ENCODE measurements around the gene RNF135. TPM values are rescaled to one million over a fixed set of nuclear protein-coding genes. Genes with fewer than 3 reads are reported as not detected.

RNF135 gene
- total RNA-seq, 4 donors from 2014 or later, result 45.6 to 67.9 (median 53.5) TPM

DNA sequence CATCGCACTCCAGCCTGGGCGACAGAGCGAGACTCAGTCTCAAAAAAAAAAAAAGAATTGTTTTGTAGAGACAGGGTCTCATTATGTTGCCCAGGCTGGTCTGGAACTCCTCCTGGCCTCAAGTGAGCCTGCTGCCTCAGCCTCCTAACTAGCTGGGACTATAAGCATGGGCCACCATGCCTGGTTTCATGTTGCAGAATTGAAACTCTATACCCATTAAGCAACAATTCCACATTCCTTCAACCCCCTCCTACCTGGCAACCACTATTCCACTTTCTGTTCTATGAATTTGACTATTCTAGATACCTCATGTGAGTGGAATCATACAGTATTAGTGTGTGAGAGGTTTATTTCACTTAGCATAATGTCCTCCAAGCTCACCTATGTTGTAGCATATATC lies 24.5 kb downstream of the RNF135 start:
- 100% methylated on average over 3 of the region's 3 CpGs for WGBS, 2 donors
- no peak overlapping the region for H3K4me3 ChIP-seq (ENCODE audit: low read depth, poor library complexity, severe bottlenecking)
- intact Hi-C loops (cut with DNase I; ENCODE audit: low total_unique reads), result no loop called here
- DNase-seq (ENCODE audit: low spot score in 2 of 2), result no peak
- TF ChIP-seq POLR2A (IDR thresholded peaks at IDR 0.05), result no peak
- TF ChIP-seq, protein P1, sequence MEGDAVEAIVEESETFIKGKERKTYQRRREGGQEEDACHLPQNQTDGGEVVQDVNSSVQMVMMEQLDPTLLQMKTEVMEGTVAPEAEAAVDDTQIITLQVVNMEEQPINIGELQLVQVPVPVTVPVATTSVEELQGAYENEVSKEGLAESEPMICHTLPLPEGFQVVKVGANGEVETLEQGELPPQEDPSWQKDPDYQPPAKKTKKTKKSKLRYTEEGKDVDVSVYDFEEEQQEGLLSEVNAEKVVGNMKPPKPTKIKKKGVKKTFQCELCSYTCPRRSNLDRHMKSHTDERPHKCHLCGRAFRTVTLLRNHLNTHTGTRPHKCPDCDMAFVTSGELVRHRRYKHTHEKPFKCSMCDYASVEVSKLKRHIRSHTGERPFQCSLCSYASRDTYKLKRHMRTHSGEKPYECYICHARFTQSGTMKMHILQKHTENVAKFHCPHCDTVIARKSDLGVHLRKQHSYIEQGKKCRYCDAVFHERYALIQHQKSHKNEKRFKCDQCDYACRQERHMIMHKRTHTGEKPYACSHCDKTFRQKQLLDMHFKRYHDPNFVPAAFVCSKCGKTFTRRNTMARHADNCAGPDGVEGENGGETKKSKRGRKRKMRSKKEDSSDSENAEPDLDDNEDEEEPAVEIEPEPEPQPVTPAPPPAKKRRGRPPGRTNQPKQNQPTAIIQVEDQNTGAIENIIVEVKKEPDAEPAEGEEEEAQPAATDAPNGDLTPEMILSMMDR (IDR thresholded peaks at IDR 0.05), result no peak

DNA sequence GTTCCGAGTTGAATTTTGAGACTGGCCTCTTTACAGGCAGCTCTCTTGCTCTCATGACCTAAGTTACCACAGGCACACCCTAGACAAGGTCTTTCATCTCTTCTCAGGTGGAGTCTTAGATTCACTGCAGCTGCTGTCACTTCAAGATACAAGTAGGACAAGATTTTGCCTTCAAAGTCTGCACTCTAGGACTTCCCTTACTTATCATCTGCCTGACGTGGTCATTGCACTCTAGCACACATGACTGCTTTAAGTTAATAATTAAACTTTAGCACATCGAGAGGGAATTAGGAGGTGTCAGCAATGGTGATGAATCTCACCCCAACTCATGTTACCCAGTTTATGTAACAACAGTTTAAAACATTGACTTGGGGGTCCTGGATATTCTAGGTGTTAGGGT lies 25.6 kb downstream of the RNF135 start:
- no peak for DNase-seq (ENCODE audit: low spot score in 2 of 2)
- no peak overlapping the region for H3K4me3 ChIP-seq (ENCODE audit: low read depth, poor library complexity, severe bottlenecking)
- 92 to 94% methylated on average over 3 of the region's 3 CpGs for WGBS, 2 donors
- TF ChIP-seq POLR2A (IDR thresholded peaks at IDR 0.05), result no peak
- intact Hi-C loops (cut with DNase I; ENCODE audit: low total_unique reads), result no loop called here

DNA sequence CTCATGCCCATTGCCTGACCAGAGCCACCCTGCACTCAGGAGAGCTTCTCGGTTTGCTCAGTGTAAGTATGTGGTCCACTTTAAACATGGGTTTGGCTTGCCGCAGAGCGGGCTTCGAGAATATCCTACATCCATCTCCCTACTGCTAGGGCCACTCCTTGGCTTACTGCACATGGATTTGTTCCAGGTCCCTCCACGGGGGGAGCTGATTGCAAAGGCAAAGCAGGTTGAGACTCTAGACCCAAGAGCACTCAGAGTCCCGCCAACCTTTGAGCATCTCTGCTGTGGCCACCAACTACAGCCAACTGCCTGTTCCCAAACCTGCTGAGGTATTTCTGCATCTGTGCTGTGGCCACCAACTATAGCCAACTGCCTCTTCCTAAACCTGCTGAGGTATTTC lies 26.4 kb downstream of the RNF135 start:
- H3K4me3 ChIP-seq (ENCODE audit: low read depth, poor library complexity, severe bottlenecking), result no peak overlapping the region
- no peak for DNase-seq (ENCODE audit: low spot score in 2 of 2)
- TF ChIP-seq, protein P1 (IDR thresholded peaks at IDR 0.05), result no peak
- TF ChIP-seq POLR2A (IDR thresholded peaks at IDR 0.05), result no peak
- intact Hi-C loops (cut with DNase I; ENCODE audit: low total_unique reads), result no loop called here
- 93 to 98% methylated on average over 6 of the region's 6 CpGs for WGBS, 2 donors

DNA sequence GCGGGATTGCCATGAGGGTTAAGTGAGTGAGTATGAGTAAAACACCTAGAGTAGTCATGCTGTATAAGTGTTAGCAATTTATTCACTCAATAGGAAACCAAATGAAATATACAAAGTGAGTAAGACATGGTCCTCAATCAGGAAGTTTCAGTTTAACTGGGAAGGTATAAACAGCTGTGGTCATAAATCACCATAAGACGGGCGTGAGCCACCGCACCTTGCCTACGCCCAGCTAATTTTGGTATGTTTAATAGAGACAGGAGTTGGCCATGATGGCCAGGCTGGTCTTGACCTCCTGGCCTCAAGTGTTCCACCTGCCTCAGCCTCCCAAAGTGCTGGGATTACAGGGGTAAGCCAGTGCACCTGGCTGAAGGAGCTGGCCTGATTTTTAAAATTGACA lies 27.0 kb downstream of the RNF135 start:
- intact Hi-C loops (cut with DNase I; ENCODE audit: low total_unique reads), result no loop called here
- WGBS, 2 donors, result 88 to 91% methylated on average over 5 of the region's 5 CpGs
- no peak for DNase-seq (ENCODE audit: low spot score in 2 of 2)
- no peak for TF ChIP-seq POLR2A (IDR thresholded peaks at IDR 0.05)
- TF ChIP-seq, protein P1 (IDR thresholded peaks at IDR 0.05), result no peak
- no peak overlapping the region for H3K4me3 ChIP-seq (ENCODE audit: low read depth, poor library complexity, severe bottlenecking)

DNA sequence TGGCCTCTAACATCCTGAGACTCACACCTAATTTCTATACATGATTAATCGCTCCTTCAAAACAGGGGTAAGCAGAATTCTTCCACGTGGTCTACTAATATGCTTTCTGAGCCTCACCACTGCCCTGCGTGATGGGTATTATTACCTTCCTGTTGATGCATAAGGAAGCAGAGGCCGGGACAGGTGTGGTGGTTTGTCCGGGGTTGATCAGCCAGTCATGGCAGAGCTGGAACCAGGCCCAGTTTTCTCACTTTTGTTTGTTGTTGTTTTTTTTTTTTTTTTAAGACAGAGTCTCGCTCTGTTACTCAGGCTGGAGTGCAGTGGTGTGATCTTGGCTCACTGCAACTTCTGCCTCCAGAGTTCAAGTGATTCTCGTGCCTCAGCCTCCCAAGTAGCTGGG lies 31.2 kb downstream of the RNF135 start:
- 90 to 92% methylated on average over 7 of the region's 7 CpGs for WGBS, 2 donors
- no peak for DNase-seq (ENCODE audit: low spot score in 2 of 2)
- no peak overlapping the region for H3K4me3 ChIP-seq (ENCODE audit: low read depth, poor library complexity, severe bottlenecking)
- TF ChIP-seq POLR2A (IDR thresholded peaks at IDR 0.05), result no peak
- TF ChIP-seq, protein P1 (IDR thresholded peaks at IDR 0.05), result no peak
- intact Hi-C loops (cut with DNase I; ENCODE audit: low total_unique reads), result no loop called here

DNA sequence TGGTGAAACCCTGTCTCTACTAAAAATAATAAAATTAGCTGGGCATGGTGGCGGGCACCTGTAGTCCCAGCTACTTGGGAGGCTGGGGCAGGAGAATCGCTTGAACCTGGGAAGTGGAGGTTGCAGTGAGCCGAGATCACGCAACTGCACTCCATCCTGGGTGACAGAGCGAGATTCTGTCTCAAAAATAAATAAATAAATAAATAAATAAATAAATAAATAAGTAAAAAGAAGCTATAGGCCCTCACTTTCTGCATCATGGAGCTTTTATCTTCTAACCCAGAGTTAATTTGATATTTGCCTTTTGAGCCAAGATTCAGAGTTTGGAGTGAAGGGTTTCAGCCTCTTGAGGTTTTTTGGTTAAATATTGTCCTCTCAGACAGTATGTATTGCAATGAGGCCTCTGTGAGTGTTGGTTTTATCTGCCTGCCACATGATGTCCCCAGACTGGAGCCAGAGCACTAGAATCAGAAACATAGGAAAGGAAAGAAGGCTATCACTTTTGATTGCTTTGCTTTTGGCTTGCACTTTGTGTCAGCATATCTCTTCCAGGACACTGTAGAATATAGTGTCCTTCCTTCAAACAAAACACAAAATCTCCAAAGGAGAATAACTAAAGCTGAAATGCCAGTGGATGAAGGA lies 32.5 kb downstream of the RNF135 start:
- WGBS, 2 donors, result 95 to 98% methylated on average over 5 of the region's 5 CpGs
- intact Hi-C loops (cut with DNase I; ENCODE audit: low total_unique reads), result no loop called here
- H3K4me3 ChIP-seq (ENCODE audit: low read depth, poor library complexity, severe bottlenecking), result no peak overlapping the region
- no peak for DNase-seq (ENCODE audit: low spot score in 2 of 2)
- TF ChIP-seq, protein P1 (IDR thresholded peaks at IDR 0.05), result no peak
- no peak for TF ChIP-seq POLR2A (IDR thresholded peaks at IDR 0.05)
